ENCODE results near the gene RGL4.
"Not testable (repeated sequence)": the region's sequence is repeated elsewhere in the genome, so short reads cannot be mapped to it uniquely, and the experiment has no call there.

The RGL4 gene

GRCh38 chr22:23690713-23691112 is at the start of gene RGL4:
Gene RGL4, plus strand, starts transcription at chr22:23691013. Its CDS starts 1,018 bp downstream, at chr22:23692031.
- no peak for DNase-seq (ENCODE audit: extremely low read depth in 1 of 2, low read depth in 1 of 2)

DNA sequence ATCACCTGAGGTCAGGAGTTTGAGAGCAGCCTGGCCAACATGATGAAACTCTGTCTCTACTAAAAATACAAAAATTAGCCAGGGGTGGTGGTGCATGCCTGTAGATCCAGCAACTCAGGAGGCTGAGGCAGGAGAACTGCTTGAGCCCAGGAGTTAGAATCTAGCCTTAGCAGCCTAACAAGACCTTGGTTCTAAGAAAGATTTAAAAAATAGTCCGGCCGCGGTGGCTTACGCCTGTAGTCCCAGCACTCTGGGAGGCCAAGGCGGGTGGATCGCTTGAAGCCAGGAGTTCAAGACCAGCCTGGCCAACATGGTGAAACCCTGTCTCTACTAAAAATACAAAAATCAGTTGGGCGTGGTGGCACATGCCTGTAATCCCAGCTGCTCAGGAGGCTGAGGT is 44.3 kb upstream of the RGL4 start:
- not testable (repeated sequence) for DNase-seq (ENCODE audit: extremely low read depth in 1 of 2, low read depth in 1 of 2)

DNA sequence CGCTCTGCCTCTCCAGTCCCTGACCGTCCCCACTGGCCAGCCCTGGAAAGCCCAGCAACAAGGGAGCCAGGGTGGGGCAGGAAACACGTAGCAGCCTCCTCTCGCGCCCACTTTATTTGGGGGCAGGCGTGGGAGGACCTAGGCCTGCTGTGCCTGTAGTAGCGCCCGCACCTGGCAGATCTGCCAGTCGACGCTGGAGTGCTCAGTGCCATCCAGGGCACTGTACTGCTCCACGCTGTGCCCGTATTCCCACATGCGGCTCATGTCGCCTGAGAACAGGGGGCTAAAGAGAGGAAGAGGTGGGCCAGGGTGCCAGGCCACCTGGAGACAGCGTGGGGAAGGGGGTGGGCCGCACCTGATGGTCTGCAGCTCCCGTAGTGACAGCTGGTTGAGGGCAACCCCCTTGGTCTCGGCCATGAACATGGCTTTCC is 41.7 kb upstream of the RGL4 start:
- no peak for DNase-seq (ENCODE audit: extremely low read depth in 1 of 2, low read depth in 1 of 2)

- no peak for DNase-seq (ENCODE audit: extremely low read depth in 1 of 2, low read depth in 1 of 2)
Measured at GRCh38 chr22:23651676-23652075, 39.1 kb upstream of the RGL4 start.

GRCh38 chr22:23652286-23652685 is 38.5 kb upstream of the RGL4 start:
- no peak for DNase-seq (ENCODE audit: extremely low read depth in 1 of 2, low read depth in 1 of 2)

GRCh38 chr22:23652711-23653110 is 38.1 kb upstream of the RGL4 start:
- no peak for DNase-seq (ENCODE audit: extremely low read depth in 1 of 2, low read depth in 1 of 2)

DNA sequence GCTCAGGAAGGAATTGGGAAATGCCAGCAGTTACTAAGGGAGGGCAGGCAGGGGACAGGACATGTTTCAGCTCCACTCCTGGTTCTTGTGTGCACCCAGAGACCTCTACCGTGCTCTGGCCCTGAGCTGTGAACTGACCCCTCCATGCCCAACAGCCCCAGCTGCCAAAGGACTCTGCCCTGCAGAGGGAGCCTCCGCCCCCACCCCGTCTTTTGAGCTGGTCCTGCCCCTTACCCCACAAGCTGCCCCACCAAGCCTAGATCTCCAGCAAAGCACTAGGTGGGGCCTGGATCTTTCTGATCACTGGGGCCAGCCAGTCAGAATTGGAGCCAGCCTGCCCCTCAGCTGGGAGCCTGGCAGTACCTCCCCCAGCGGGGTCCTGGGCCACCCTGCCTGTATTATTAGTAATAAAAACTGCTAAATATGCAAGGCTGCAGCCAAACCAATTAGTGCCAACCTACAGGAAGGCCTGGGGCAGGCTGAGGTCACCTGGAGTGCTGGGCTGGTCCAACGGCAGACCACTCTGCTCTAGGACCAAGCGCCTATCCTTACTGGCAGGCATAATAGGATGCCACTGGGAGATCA is 34.8 kb upstream of the RGL4 start:
- DNase-seq (ENCODE audit: extremely low read depth in 1 of 2, low read depth in 1 of 2), result no peak

DNA sequence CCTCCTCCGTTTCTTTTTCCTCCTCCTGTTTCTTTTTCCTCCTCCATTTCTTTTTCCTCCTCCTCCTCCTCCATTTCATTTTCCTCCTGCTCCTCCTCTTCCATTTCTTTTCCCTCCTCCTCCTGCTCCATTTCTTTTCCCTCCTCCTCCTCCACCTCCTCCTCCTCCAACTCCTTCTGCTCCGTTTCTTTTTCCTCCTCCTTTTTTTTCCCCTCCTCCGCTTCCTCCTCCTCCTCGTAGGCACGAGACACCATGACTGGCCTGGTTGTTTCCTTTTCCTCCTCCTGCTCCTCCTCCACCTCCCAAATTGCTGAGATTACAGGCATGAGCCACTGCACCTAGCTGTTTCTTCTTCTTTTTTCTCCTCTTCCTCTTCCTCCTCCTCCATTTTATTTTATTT is 33.1 kb upstream of the RGL4 start:
- no peak for DNase-seq (ENCODE audit: extremely low read depth in 1 of 2, low read depth in 1 of 2)

DNA sequence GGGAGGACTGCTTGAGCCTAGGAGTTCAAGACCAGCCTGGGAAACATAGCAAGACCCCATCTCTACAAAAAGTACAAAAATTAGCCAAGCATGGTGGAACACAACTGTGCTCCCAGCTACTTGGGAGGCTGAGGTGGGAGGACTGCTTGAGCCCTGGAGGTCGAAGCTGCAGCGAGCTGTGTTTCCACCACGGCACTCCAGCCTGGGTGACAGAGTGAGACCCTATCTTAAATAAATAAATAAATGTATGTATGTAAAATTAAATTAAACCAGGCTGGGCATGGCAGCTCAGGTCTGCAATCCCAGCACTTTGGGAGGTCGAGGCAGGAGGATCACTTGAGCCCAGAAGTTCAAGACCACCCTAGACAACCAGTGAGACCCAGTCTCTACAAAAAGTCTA is 30.4 kb upstream of the RGL4 start:
- DNase-seq (ENCODE audit: extremely low read depth in 1 of 2, low read depth in 1 of 2), result not testable (repeated sequence)

GRCh38 chr22:23670378-23671295 is 20.2 kb upstream of the RGL4 start:
- no peak for DNase-seq (ENCODE audit: extremely low read depth in 1 of 2, low read depth in 1 of 2)

- not testable (repeated sequence) for DNase-seq (ENCODE audit: extremely low read depth in 1 of 2, low read depth in 1 of 2)
Measured at GRCh38 chr22:23671387-23671786, 19.4 kb upstream of the RGL4 start.

GRCh38 chr22:23672307-23673049 is 18.3 kb upstream of the RGL4 start:
- not testable (repeated sequence) for DNase-seq (ENCODE audit: extremely low read depth in 1 of 2, low read depth in 1 of 2)

DNA sequence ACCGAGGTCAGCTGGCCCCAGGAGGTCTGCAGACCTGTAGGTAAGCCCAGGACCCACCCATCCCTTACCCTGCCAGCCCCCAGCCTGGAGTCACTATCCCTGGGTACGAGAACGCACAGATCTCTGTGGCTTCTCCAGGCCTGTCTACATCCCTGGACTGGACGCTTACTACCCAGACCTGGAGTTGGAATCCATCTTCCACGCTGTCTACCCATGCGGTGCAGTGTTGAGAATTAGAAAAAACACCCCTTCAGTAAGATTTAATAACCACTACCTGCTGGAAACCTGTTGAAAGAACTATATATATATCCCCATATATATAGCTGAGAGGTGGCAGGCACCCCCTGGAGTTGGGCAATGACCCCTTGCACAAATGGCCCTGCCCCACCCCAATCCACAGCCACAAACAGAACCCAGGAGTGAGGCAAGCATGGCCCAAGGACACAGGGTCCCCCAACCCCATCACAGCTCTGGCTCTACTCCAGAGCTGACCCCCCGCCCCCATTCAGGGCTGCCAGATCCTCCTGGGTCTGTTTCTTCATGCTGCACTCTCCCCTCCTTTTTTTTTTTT is 17.7 kb upstream of the RGL4 start:
- no peak for DNase-seq (ENCODE audit: extremely low read depth in 1 of 2, low read depth in 1 of 2)

DNA sequence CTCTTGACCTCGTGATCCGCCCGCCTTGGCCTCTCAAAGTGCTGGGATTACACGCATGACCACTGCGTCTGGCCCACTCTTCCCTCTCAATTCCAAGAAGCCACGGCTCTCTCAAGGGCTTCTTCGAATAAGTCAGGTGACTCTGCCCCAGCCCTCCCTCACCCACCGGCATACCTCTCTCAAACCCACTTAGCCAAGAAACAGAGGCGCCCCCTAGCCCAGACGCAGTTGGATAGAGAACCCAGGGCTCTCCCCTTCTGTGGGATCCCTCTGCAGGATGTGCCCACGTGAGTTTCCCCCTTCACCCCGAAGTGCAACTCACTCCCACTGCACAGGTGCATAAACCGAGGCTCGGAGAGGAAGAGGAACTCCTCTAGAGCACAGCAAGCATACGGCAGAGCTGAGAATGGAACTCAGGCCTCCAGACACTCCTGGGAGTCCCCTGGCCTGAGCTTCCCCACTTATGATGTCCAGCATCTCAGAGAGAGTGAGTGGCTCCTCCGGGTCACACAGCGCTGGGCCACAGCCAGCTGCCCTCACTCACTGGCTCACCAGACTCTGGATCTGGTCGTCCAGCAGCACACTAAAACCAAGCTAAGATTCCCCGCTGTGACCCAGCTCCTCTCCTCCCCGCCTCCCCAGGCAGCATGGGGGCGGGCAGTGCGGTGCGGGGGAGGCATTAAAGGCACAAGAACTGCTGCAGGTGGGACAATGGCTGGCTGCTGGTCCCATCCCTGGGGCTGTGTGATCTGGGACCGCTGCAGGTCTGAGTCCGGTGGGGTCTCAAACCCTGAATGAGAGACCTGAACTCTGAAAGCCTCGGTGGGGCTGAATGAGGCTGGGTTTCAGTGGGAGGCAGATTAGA is 16.8 kb upstream of the RGL4 start:
- DNase-seq (ENCODE audit: extremely low read depth in 1 of 2, low read depth in 1 of 2), result no peak

GRCh38 chr22:23674886-23675501 is 15.8 kb upstream of the RGL4 start:
- not testable (repeated sequence) for DNase-seq (ENCODE audit: extremely low read depth in 1 of 2, low read depth in 1 of 2)

DNA sequence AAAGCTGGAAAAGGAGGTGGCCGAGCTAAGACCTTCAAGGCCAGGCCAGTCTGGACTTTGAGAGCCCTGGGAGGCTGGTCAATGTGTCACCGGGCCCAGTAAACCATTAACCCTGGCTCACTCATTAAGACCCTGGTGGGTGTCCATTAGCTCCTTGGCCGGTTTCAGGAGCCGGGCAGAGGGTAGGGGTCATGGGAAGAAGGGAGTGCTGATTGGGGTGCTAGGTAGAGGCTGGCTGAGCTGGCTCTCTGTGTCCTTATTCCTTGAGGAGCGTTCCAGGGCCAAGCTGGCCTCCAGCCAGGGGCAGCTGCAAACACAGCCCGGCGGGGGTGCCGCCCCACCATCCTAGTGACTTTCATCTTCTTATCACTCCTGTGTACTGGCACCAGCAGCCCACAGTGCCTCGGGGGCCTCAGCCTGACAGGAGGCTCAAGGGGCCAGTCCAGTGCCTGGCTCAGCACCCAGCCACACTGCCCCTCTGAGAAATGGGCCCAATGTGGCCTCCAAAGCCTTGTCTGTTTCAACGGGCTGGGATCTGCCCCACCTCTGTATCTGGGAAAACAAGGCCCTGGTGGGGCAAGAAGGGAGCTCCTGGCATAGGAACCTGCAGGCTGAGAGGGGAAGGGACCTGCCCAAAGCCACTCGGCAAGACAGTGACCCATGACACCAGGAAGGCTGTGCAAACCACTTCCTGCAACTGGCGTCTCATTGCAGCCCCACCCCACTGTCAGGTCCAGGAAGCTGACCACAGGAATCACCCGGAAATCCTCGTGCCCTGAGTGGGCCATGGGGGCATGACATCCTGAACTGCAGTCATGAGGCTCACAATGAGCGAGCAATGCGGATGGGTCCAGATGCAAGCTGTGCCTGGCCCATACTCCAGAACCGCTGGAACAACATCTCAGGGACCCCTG is 15.1 kb upstream of the RGL4 start:
- DNase-seq (ENCODE audit: extremely low read depth in 1 of 2, low read depth in 1 of 2), result no peak

- not testable (repeated sequence) for DNase-seq (ENCODE audit: extremely low read depth in 1 of 2, low read depth in 1 of 2)
Measured at GRCh38 chr22:23676841-23677700, 13.7 kb upstream of the RGL4 start.

GRCh38 chr22:23677701-23677995 is 13.2 kb upstream of the RGL4 start:
- no peak for DNase-seq (ENCODE audit: extremely low read depth in 1 of 2, low read depth in 1 of 2)
